ENCODE data around the gene ANKFY1.

Gene ANKFY1

DNA sequence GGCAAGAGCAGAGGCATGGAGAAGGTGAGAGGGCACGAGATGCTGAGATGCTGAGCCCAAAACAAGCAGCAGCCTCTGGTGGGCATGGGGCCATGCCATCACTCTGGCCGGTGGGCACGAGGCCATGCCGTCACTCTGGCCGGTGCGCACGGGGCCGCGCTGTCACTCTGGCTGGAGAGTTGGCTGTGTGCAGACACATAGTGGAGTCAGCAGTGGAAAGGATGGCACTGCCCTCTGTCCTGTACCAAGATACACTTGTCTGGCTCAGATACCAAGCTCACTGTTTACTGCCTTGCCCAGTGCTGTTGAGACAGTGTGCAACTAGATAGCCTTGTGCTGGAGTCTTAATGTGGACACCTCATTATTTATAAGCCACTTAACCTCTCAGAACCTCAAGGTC, 75.7 kb downstream of the ANKFY1 start:
- no peak overlapping the region for H2AK5ac ChIP-seq (ENCODE audit: low read length)
- no CpG with 5 or more reads among the region's 9 CpGs for WGBS (ENCODE audit: extremely low coverage, insufficient coverage, low lambda C conversion rate)

DNA sequence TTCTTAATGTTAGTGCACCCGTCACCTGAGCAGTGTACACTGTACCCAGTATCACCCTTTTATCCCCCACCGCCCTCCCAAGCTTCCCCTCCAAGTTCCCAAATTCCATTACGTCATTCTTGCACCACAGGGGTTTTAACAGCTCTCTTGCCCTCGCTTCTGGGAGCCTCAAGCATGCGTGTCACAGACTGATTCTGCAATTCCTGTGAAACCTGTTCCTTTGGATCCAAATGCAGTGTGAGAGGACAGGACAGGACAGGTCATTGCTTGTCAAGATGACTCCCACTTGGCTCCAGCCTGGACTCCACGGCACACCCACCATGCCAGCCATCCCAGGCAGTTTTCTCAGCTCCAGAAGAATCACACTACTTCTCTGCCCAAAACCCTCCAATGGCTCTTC, 76.7 kb downstream of the ANKFY1 start:
- WGBS (ENCODE audit: extremely low coverage, insufficient coverage, low lambda C conversion rate) = no CpG with 5 or more reads among the region's 6 CpGs
- Histone ChIP-seq H3K4ac (ENCODE audit: low read depth, low read length) (no peak overlapping the region), H3K36me3 (ENCODE audit: control insufficient read depth, insufficient read depth, low read length) (peaks cover 5% of the 10 kb centered on the region), H4K8ac (ENCODE audit: low read depth, low read length) (no peak overlapping the region), H2BK120ac (ENCODE audit: low read depth, low read length) (no peak overlapping the region), H3K4me3 (ENCODE audit: low read length) (no peak overlapping the region), H3K18ac (ENCODE audit: low read length) (no peak overlapping the region), H2BK15ac (replicated peaks; ENCODE audit: low read depth) (no peak overlapping the region), H3K9ac (ENCODE audit: low read length) (peak overlapping the region; percentile 32), H3K4me2 (ENCODE audit: low read length) (no peak overlapping the region), H2BK5ac (ENCODE audit: low read length) (no peak overlapping the region), H3K79me1 (ENCODE audit: low read length) (no peaks in the 10 kb centered on the region), H3K27me3 (ENCODE audit: insufficient read depth, low read length, poor library complexity) (no peaks in the 10 kb centered on the region), H3K56ac (ENCODE audit: low read length) (peak overlapping the region; percentile 17), H3K27ac (ENCODE audit: low read depth, low read length) (peak overlapping the region; percentile 45), H3K79me2 (ENCODE audit: control insufficient read depth, insufficient read depth, low read length) (no peaks in the 10 kb centered on the region), H3K4me1 (ENCODE audit: control insufficient read depth, low read depth, low read length) (peaks cover 5% of the 10 kb centered on the region), H4K5ac (ENCODE audit: low read length) (peak overlapping the region; percentile 56), H3K23ac (ENCODE audit: low read length) (no peak overlapping the region), H2AK5ac (ENCODE audit: low read length) (no peak overlapping the region)
- DNase-seq = peak; percentile 97

More for the DNA sequence above, 75.7 kb downstream of the ANKFY1 start:
- H3K4me3 ChIP-seq (ENCODE audit: low read length) = no peak overlapping the region
- H2BK15ac ChIP-seq (replicated peaks; ENCODE audit: low read depth) = no peak overlapping the region
- H3K4me1 ChIP-seq (ENCODE audit: control insufficient read depth, low read depth, low read length) = peaks cover 5% of the 10 kb centered on the region
- no peaks in the 10 kb centered on the region for H3K27me3 ChIP-seq (ENCODE audit: insufficient read depth, low read length, poor library complexity)
- H3K9ac ChIP-seq (ENCODE audit: low read length) = no peak overlapping the region
- no peak overlapping the region for H3K4ac ChIP-seq (ENCODE audit: low read depth, low read length)
- H4K5ac ChIP-seq (ENCODE audit: low read length) = no peak overlapping the region
- H2BK120ac ChIP-seq (ENCODE audit: low read depth, low read length) = no peak overlapping the region
- H3K23ac ChIP-seq (ENCODE audit: low read length) = no peak overlapping the region
- H3K36me3 ChIP-seq (ENCODE audit: control insufficient read depth, insufficient read depth, low read length) = peaks cover 5% of the 10 kb centered on the region
- no peaks in the 10 kb centered on the region for H3K79me1 ChIP-seq (ENCODE audit: low read length)
- H3K56ac ChIP-seq (ENCODE audit: low read length) = no peak overlapping the region
- no peak for DNase-seq
- no peak overlapping the region for H2BK5ac ChIP-seq (ENCODE audit: low read length)
- H3K27ac ChIP-seq (ENCODE audit: low read depth, low read length) = no peak overlapping the region
- no peak overlapping the region for H4K8ac ChIP-seq (ENCODE audit: low read depth, low read length)
- no peak overlapping the region for H3K18ac ChIP-seq (ENCODE audit: low read length)
- H3K79me2 ChIP-seq (ENCODE audit: control insufficient read depth, insufficient read depth, low read length) = no peaks in the 10 kb centered on the region
- H3K4me2 ChIP-seq (ENCODE audit: low read length) = no peak overlapping the region

DNA sequence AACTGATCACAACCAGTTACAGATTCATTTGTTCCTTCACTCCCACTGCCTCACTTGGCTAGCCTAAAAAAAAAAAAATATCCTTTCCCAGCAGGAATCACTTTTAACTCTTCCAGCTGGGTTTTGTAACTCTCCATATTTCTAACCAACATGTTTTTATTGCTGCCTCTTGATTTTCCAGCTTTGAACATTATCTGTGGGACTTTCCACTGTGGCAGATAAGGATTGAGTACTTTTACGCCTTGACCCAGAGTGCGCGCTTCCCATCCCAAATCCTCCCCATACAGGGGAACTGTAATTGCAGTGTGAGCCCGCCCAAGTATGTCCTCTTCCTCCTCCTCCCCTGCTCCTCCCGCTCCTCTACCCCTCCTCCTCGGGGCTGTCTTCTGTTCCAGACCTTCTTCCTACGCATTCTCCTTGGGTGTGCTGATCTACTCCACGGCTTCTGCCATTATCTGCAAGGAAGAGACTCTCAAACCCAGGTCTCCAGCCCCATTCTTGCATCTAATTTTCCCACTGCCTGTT, 77.4 kb downstream of the ANKFY1 start:
- Histone ChIP-seq H3K79me2 (ENCODE audit: control insufficient read depth, insufficient read depth, low read length) (no peaks in the 10 kb centered on the region), H3K18ac (ENCODE audit: low read length) (no peak overlapping the region), H4K5ac (ENCODE audit: low read length) (no peak overlapping the region), H2BK5ac (ENCODE audit: low read length) (no peak overlapping the region), H3K4me2 (ENCODE audit: low read length) (no peak overlapping the region), H3K79me1 (ENCODE audit: low read length) (no peaks in the 10 kb centered on the region), H2BK120ac (ENCODE audit: low read depth, low read length) (no peak overlapping the region), H3K27ac (ENCODE audit: low read depth, low read length) (peak overlapping the region; percentile 16), H2BK15ac (replicated peaks; ENCODE audit: low read depth) (no peak overlapping the region), H3K9ac (ENCODE audit: low read length) (no peak overlapping the region), H3K4ac (ENCODE audit: low read depth, low read length) (no peak overlapping the region), H3K56ac (ENCODE audit: low read length) (peak overlapping the region; percentile 42), H3K23ac (ENCODE audit: low read length) (no peak overlapping the region), H3K4me3 (ENCODE audit: low read length) (no peak overlapping the region), H4K8ac (ENCODE audit: low read depth, low read length) (no peak overlapping the region), H3K36me3 (ENCODE audit: control insufficient read depth, insufficient read depth, low read length) (peaks cover 6% of the 10 kb centered on the region), H3K4me1 (ENCODE audit: control insufficient read depth, low read depth, low read length) (peaks cover 5% of the 10 kb centered on the region), H2AK5ac (ENCODE audit: low read length) (no peak overlapping the region), H3K27me3 (ENCODE audit: insufficient read depth, low read length, poor library complexity) (no peaks in the 10 kb centered on the region)
- WGBS (ENCODE audit: extremely low coverage, insufficient coverage, low lambda C conversion rate) = no CpG with 5 or more reads among the region's 8 CpGs
- DNase-seq = peak; percentile 61

- H3K79me2 ChIP-seq (ENCODE audit: control insufficient read depth, insufficient read depth, low read length) = no peaks in the 10 kb centered on the region
- H3K4me1 ChIP-seq (ENCODE audit: control insufficient read depth, low read depth, low read length) = peaks cover 5% of the 10 kb centered on the region
- no peaks in the 10 kb centered on the region for H3K79me1 ChIP-seq (ENCODE audit: low read length)
- no peak overlapping the region for H3K4me3 ChIP-seq (ENCODE audit: low read length)
- no peak overlapping the region for H2AK5ac ChIP-seq (ENCODE audit: low read length)
- no peak overlapping the region for H3K18ac ChIP-seq (ENCODE audit: low read length)
- no peak overlapping the region for H4K8ac ChIP-seq (ENCODE audit: low read depth, low read length)
- no peak overlapping the region for H3K4me2 ChIP-seq (ENCODE audit: low read length)
- WGBS (ENCODE audit: extremely low coverage, insufficient coverage, low lambda C conversion rate) = no CpG with 5 or more reads among the region's 15 CpGs
- no peak overlapping the region for H4K5ac ChIP-seq (ENCODE audit: low read length)
- no peak for DNase-seq
- H3K56ac ChIP-seq (ENCODE audit: low read length) = no peak overlapping the region
- no peak overlapping the region for H3K9ac ChIP-seq (ENCODE audit: low read length)
- H3K23ac ChIP-seq (ENCODE audit: low read length) = no peak overlapping the region
- H2BK15ac ChIP-seq (replicated peaks; ENCODE audit: low read depth) = no peak overlapping the region
- peaks cover 6% of the 10 kb centered on the region for H3K36me3 ChIP-seq (ENCODE audit: control insufficient read depth, insufficient read depth, low read length)
- H3K27ac ChIP-seq (ENCODE audit: low read depth, low read length) = no peak overlapping the region
- no peak overlapping the region for H2BK5ac ChIP-seq (ENCODE audit: low read length)
- no peaks in the 10 kb centered on the region for H3K27me3 ChIP-seq (ENCODE audit: insufficient read depth, low read length, poor library complexity)
- no peak overlapping the region for H3K4ac ChIP-seq (ENCODE audit: low read depth, low read length)
- no peak overlapping the region for H2BK120ac ChIP-seq (ENCODE audit: low read depth, low read length)
These were observed 78.1 kb downstream of the ANKFY1 start for GRCh38 chr17:4185656-4186055.

GRCh38 chr17:4184811-4185210, 79.0 kb downstream of the ANKFY1 start:
- Histone ChIP-seq H2BK5ac (ENCODE audit: low read length) (no peak overlapping the region), H3K18ac (ENCODE audit: low read length) (no peak overlapping the region), H2BK120ac (ENCODE audit: low read depth, low read length) (no peak overlapping the region), H3K36me3 (ENCODE audit: control insufficient read depth, insufficient read depth, low read length) (peaks cover 6% of the 10 kb centered on the region), H3K4me1 (ENCODE audit: control insufficient read depth, low read depth, low read length) (peaks cover 5% of the 10 kb centered on the region), H4K5ac (ENCODE audit: low read length) (no peak overlapping the region), H3K9ac (ENCODE audit: low read length) (no peak overlapping the region), H3K79me1 (ENCODE audit: low read length) (no peaks in the 10 kb centered on the region), H3K4ac (ENCODE audit: low read depth, low read length) (no peak overlapping the region), H3K4me2 (ENCODE audit: low read length) (no peak overlapping the region), H2AK5ac (ENCODE audit: low read length) (no peak overlapping the region), H3K4me3 (ENCODE audit: low read length) (no peak overlapping the region), H3K79me2 (ENCODE audit: control insufficient read depth, insufficient read depth, low read length) (no peaks in the 10 kb centered on the region), H3K56ac (ENCODE audit: low read length) (no peak overlapping the region), H3K23ac (ENCODE audit: low read length) (no peak overlapping the region), H3K27me3 (ENCODE audit: insufficient read depth, low read length, poor library complexity) (no peaks in the 10 kb centered on the region), H4K8ac (ENCODE audit: low read depth, low read length) (no peak overlapping the region), H3K27ac (ENCODE audit: low read depth, low read length) (no peak overlapping the region), H2BK15ac (replicated peaks; ENCODE audit: low read depth) (no peak overlapping the region)
- no CpG with 5 or more reads among the region's 18 CpGs for WGBS (ENCODE audit: extremely low coverage, insufficient coverage, low lambda C conversion rate)
- no peak for DNase-seq

DNA sequence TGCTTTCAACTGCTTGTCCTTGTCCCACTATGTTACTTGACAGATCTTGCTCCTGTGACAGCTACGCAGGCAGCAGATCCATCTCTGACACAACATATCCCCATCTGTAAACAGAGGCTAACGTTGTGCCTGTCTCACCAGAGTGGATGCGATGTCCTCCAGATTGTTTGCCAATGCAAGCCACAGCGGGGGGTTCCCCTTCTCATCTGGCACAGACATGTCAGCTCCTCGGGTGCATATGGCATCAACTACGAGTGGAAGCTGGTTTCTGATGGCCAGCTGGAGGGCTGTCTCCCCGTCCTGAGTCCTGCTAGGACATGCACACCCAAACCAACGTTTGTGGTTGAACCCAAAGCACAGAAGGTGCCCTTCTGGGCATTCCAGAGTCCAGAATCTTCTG, 81.7 kb downstream of the ANKFY1 start:
- Histone ChIP-seq H3K36me3 (ENCODE audit: control insufficient read depth, insufficient read depth, low read length) (peaks cover 12% of the 10 kb centered on the region), H3K9ac (ENCODE audit: low read length) (no peak overlapping the region), H3K79me2 (ENCODE audit: control insufficient read depth, insufficient read depth, low read length) (no peaks in the 10 kb centered on the region), H3K4me2 (ENCODE audit: low read length) (no peak overlapping the region), H2BK5ac (ENCODE audit: low read length) (no peak overlapping the region), H3K27me3 (ENCODE audit: insufficient read depth, low read length, poor library complexity) (no peaks in the 10 kb centered on the region), H3K4me1 (ENCODE audit: control insufficient read depth, low read depth, low read length) (peaks cover under 1% of the 10 kb centered on the region), H3K27ac (ENCODE audit: low read depth, low read length) (no peak overlapping the region), H3K18ac (ENCODE audit: low read length) (no peak overlapping the region), H3K79me1 (ENCODE audit: low read length) (peaks cover 2% of the 10 kb centered on the region), H4K5ac (ENCODE audit: low read length) (no peak overlapping the region), H3K4ac (ENCODE audit: low read depth, low read length) (no peak overlapping the region), H2BK120ac (ENCODE audit: low read depth, low read length) (no peak overlapping the region), H3K56ac (ENCODE audit: low read length) (no peak overlapping the region), H2BK15ac (replicated peaks; ENCODE audit: low read depth) (no peak overlapping the region), H4K8ac (ENCODE audit: low read depth, low read length) (no peak overlapping the region), H3K4me3 (ENCODE audit: low read length) (no peak overlapping the region), H3K23ac (ENCODE audit: low read length) (no peak overlapping the region), H2AK5ac (ENCODE audit: low read length) (no peak overlapping the region)
- no peak for DNase-seq
- WGBS (ENCODE audit: extremely low coverage, insufficient coverage, low lambda C conversion rate) = no CpG with 5 or more reads among the region's 8 CpGs
